Hematopoietic multipotent progenitor cell (in vitro differentiated cells): ENCODE measurements around the gene TTC4. TPM values are rescaled to one million over a fixed set of nuclear protein-coding genes. Genes with fewer than 3 reads are reported as not detected.
"Not testable (repeated sequence)": the region's sequence is repeated elsewhere in the genome, so short reads cannot be mapped to it uniquely, and the experiment has no call there.

Experiments
- DNase-seq, 3 donors: peaks; one replicate each; pipeline ENCODE4 v3.0.0-alpha.2; 2011 to 2015; ENCODE audit warnings: low read depth in 2 of 3, low spot score in 2 of 3
- total RNA-seq: library from RNA; depleted of rRNA; stranded (reverse); fragments of >200 nt; gene quantifications from one replicate; pipeline ENCODE4 v1.2.3, GENCODE V29; 2012

TTC4 gene
- total RNA-seq, 1 donor = 13.7 TPM

DNA sequence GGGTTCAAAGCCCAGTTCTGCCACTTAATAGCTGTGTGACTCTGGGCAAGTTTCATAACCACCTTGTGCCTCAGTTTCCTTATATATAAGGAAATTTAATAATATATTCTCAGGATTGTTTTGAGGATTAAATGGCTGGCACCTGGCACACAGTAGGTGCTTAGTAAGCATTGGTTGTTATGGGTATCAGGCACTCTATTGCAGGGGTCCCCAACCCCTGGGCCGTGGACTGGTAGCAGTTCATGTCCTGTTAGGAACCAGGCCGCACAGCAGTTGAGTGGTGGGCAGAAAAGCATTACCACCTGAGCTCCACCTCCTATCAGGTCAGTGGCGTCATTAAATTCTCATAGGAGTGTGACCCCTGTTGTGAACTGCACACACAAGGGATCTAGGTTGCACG, 30.2 kb downstream of the TTC4 start:
- no peak for DNase-seq

DNA sequence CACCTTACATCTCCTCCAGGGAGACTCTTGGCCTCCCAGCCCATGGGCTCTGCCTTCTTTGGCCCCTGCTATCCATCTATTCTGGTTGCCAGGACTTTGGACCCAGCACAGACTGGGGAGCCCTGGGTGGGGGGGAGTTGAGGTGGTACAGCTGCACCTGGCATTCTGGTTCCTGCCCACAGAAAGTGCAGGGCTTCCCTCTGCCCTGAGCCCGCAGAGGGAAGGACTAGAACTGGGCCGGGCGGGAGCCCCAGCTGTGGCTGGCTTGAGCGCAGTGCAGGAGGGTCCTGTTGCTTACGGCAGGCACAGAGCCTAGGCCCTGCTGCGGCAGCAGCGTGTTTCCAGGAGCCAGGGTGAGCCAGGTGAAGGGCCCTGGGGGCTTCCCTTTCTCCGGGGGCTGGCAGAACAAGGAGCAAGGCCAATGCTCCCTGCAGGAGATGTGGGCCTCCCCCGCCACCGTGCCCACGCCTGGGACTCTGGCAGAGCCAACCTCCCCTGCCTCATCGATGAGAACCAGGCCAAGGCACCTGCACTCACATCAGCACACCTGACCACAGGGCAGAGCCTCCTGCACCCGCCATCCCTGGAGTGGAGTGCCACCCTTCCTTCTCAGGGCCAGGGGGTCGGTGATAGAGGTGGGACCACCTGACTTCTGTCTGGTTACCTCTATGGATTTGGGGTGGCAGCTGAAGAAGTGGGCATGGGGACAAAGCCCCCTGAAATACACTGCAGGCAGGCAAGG, 32.6 kb downstream of the TTC4 start:
- DNase-seq = no peak

DNA sequence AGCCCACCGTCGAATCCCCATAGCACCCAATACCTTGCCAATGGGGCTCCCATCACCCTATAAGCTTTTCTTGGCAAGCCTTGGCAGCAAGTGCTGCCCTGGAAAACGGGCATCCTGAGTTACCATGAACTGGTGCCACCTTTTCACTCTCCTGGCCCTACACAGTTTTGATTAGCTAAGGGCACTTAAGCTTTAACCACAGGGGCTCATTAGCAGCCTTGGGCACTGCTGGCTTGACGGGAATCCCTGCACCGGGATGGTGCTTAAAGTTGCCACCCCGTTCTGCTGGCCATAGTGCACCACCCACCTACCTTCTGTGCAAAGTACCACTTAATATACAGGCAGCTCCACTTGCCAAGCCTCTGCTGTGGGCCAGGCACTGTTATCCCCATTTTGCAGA, 34.9 kb downstream of the TTC4 start:
- DNase-seq = no peak

DNA sequence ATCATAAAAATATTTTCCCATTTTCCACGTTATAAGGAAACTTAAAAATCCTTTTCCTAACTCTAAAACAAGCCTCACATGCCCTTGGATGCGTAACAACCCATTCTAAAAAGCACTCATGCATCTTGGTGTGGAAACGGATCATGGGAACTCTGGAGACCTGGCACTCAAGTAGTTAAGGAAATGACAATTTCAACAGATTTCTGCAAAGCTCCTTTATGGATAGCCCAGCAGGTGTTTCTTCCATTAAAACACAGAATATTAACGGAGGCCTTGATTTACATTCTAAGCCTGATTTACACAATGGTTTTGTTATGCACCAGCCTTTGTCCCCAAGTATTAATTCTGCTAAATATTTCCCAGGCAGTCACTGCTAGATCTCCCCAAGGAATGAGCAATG, 35.8 kb downstream of the TTC4 start:
- no peak for DNase-seq

DNA sequence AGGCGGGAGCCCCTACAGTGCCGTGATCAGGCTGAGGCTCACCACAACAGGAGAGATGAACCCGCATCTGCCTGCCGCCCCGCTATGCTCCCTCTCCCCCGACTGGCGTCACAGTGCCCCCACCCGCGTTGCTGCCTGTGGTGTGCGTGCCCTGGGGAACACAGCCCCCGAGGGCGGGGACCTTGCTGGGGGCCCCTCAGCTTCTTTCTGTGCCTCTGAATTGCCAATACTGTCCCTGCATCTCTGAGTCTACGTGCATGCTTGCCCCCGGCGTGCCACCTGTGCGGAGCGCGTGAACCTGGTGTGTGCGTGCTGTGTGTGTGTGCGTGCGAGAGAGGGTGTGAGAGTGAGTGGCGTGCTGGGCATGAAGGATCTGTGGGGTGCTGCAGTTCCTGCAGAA, 38.4 kb downstream of the TTC4 start:
- no peak for DNase-seq

GRCh38 chr1:54754486-54755285, 39.0 kb downstream of the TTC4 start:
- DNase-seq = no peak

DNA sequence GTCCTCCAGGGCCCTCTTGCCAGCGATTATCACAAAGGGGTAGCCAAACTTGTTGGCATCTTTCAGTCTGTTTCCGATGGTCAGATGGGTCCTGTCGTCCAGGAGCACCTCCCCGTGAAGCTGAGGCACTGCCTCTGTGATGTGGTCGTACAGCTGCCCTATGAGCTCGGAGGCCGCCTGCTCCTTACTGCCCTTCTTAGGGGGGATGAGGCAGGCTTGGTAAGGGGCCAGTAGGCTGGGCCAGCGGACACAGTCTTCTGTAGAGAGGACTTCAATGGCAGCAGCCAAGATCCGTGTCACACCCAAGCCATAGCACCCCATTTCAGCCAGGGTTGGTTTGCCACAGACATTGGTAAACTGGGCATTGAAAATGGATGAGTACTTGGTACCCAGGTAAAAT, 42.2 kb downstream of the TTC4 start:
- no peak for DNase-seq

- DNase-seq = no peak
Observed at GRCh38 chr1:54758678-54759348, 43.2 kb downstream of the TTC4 start.

GRCh38 chr1:54763816-54764132, 48.1 kb downstream of the TTC4 start:
- no peak for DNase-seq

DNA sequence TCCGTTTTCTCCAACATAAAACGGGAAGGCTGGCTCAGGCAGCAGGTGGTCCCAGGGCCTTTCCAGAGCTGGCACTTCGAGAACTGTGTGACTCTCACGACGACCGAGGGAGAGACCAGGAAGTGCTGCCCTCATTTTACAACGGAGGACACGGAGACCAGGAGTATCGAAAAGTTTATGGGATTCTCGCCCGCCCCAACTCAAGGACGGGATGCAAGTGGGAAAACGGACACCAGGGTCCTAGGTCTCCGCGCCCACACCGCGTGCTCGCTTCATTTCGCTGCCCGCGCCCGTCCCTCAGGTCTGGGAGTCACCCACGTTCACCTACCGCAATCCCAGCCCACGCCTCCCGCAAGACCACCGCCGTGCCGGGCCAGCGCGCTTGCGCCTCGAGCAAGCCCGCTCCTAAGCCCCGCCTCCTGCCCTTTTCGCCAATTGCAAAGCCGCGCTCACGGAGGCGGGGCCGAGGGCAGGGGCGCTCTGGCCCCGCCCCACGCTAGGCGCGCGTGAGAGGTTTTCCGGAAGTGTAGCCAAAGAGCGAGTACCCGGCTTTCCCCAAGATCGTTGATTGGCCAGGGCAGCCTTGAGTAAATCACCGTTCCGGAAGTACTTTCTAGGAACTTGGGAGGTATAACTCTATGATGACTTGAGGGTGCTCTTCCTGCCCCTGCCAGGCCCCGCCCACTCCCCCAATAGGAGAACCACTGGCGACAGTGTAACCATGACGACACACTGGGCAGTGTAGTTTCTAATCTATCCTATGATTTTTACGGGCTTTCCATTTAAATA, 48.7 kb downstream of the TTC4 start, which contains the start of gene PARS2:
PARS2 (minus strand) TSS at position 391 of the 789 bp plus-strand sequence. CDS start 5,362 bp downstream, outside the sequence.
- peak; percentile 93 to 100 (median 99) for DNase-seq

GRCh38 chr1:54764922-54765561, 49.4 kb downstream of the TTC4 start:
- DNase-seq = no peak

DNA sequence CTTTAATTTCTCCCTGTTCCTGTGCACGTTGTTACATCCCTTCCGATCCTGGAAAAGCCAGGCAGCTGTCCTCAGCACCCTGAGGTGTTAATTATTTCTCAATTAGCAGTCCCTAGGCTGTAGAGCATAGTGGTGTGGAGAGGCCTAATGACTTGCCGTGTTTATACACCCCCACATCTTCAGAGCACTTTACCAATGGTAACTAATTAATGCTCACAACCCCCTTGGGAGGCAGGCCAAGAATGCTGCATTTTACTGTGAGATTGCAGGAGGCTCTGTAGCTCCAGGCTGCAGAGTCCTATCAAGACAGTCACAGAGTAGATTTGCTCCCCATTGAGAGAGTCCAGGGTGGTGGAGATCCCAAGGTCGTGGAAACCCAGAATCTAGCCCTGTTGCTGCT, 51.1 kb downstream of the TTC4 start:
- DNase-seq = no peak

- no peak for DNase-seq
Observed at GRCh38 chr1:54767526-54767925, 51.9 kb downstream of the TTC4 start.

DNA sequence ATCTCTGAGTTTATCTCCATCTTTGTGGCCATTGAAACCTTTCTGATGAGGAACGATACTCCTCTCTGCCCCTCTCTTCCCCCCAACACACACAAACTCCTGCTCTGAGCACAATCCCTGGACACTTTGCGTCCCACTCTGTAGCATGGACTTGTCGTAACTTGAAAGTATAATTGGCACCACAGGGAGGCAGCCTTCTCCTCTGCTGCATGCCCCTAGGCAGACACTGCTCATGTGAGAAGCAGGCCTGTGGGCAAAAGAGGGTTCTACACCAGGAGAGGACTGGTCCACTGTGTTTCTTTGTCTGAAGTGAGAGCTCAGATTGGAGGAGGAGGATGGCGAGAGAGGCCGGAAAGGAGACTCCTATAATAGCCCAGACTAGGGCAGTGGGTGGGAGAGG, 52.4 kb downstream of the TTC4 start:
- DNase-seq = peak in 1 of 3 donors; percentile 40

DNA sequence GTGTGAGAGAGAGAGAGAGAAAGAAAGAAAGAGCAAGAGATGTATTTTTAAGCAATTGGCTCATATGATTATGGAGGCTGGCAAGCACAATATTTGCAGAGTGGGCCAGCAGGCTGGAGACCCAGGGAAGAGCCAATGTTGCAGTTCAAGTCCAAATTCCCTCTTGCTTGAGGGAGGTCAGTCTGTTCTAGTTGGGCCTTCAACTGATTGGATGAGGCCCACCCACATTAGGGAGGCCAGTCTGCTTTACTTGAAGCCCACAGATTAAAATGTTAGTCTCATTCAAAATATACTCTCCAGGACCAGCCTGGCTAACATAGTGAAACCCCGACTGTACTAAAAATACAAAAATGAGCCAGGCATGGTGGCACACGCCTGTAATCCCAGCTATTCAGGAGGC, 57.3 kb downstream of the TTC4 start:
- DNase-seq = no peak

GRCh38 chr1:54774820-54775498, 59.3 kb downstream of the TTC4 start:
- DNase-seq = no peak

DNA sequence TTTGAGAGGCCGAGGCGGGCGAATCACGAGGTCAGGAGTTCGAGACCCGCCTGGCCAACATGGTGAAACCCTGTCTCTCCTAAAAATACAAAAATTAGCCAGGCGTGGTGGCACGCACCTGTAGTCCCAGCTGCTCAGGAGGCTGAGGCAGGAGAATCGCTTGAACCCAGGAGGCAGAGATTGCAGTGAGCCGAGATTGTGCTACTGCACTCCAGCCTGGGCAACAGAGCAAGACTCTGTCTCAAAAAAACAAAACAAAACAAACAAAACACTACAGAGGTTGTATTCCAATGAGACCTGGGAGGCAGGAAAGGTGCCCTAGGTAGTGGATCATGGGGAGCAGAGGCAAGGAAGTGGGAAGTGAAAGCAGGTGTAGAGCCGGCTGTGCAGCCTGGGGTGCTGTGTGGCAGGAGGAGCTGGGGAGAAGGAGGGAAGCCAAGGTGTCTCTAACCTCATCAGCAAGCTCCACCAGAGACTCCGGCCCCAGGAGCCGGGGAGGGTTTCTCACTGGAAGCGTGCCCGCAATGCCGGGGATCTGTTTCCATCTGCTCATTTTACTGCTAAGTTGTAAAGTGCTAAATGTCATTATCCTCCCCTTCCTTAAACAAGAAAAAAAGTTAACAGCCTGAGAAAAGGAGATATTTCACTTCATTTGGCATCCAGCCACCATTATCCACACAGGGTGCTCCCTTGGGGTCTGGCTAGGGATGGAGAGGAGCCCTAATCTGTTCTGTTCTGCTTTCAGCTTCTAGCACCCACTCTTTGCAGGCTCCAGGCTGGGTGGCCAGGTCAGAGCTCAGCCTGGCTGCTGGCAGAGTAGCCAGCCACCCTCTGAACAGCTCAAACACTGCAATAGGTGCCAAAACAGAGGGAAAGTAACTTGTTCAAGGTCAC, 60.4 kb downstream of the TTC4 start:
- not testable (repeated sequence) for DNase-seq

GRCh38 chr1:54777011-54777410, 61.4 kb downstream of the TTC4 start:
- no peak for DNase-seq

DNA sequence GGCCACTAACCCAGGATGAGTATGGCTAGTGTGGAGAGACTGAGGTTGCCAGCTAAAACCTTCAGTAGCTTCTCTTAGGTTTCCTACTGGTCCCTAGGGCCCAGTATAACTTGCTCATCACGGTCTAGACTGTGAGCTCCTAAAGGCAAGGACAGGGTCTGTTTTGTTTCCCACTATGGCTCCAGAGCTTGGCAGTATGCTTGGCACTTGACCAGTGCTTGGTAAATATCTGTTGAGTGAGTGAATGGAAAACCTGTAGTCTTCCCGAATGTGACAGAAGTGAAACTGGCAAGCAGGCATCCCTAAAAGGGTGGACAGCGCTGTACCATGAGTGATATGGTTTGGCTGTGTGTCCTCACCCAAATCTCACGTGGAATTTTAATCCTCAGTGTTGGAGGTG, 61.8 kb downstream of the TTC4 start:
- DNase-seq = no peak
